ENCODE measurements around the gene ZMIZ1. TPM values are rescaled to one million over a fixed set of nuclear protein-coding genes. Genes with fewer than 3 reads are reported as not detected.

ZMIZ1 gene
- polyA plus RNA-seq, 3 donors = 3.3 to 64.6 (median 8.9) TPM

DNA sequence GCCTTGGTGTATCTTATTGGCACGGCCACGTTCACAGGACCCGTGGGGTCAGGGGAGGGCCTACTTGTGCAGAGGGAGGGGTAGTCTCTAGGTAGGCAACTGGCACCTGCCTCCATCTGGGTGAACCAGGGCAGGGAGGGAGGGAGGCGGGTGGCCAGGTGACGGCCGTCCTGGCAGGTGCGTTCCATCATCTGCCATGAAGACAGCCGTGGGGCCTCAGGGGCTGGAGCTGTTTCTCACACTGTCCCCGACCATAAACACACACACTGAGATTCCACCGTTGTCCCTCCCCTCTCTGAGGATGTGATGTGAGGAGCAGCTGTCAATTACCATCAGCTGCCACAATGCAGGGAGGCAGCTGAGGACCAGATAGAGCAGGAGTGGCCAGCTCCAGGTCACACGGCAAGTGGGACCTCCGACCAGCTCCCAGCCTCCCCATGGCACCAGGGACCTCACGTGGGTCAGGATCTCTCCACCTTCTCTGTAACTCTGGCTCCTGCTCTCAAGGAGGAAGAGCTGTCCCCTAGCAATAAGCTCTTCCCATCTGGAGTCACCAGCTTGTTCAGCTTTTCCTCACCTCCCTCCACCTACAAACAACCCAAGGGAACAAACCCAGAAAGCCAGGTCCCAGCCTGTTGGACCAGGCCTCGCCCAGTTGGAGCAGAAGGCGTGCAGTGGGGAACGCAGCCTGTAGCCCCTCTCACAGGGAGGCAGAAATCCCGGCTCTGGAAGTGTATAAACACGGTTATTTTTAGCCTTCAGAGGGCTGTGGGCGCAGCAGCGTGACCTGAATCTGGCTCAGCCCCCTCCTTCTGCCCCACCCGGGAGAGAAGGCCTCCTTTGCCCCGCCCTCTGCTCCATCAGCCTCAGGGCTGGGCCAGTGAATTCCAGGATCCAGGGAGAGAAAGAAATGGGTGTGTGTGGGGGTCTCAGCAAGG is 33.1 kb downstream of the ZMIZ1 start:
- H3K4me2 ChIP-seq (replicated peaks; ENCODE audit: extremely low read depth, low read length, poor library complexity, severe bottlenecking) = no peak overlapping the region
- peaks cover 45 to 51% of the 10 kb centered on the region in 2 donors for H3K4me1 ChIP-seq (ENCODE audit: control insufficient read depth in 1 of 2, insufficient read depth in 2 of 2, low read length in 2 of 2)
- H3K79me2 ChIP-seq (ENCODE audit: insufficient read depth, low read length) = peaks cover 99% of the 10 kb centered on the region

DNA sequence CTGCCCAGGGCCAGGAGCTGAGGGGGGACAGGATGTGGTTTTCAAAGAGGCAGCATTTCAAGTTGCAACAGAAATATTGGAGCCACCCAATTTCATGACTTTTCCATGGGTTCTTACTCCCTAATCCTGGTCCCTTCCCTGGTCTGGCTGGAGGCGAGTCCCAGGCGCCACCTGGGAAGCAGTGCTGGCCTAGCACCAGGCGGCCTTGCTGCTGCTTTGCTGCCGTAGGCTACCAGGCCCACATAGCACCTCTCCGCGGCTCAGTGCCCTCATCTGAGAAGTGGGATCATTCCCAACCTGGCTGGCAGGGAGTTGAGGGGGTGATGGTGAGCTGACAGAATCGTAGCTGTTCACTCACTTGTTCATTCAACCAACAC is 33.7 kb downstream of the ZMIZ1 start:
- no peaks in the 10 kb centered on the region for H3K36me3 ChIP-seq (replicated peaks in 1 of 2; ENCODE audit: control insufficient read depth in 1 of 2, insufficient read depth in 2 of 2, low read length in 2 of 2)
- peaks cover 73% of the 10 kb centered on the region for H3K4me1 Mint-ChIP-seq
- no peak overlapping the region for H3K4me3 ChIP-seq (replicated peaks in 1 of 3; ENCODE audit: low read depth in 2 of 3, low read length in 3 of 3)
- intact Hi-C loops (cut with micrococcal nuclease) = no loop called here
- no peak overlapping the region for H3K4me2 ChIP-seq (replicated peaks; ENCODE audit: extremely low read depth, low read length, poor library complexity, severe bottlenecking)
- H3K27ac ChIP-seq (ENCODE audit: low read depth in 1 of 2, low read length in 2 of 2) = peak overlapping the region in 1 of 2 donors; percentile 15
- H3K9me3 Mint-ChIP-seq = no peaks in the 10 kb centered on the region
- H3K27me3 Mint-ChIP-seq (ENCODE audit: low read depth in 3 of 3) = peaks cover 0 to 6% (median 0%) of the 10 kb centered on the region in 3 donors
- peaks cover 45 to 51% of the 10 kb centered on the region in 2 donors for H3K4me1 ChIP-seq (ENCODE audit: control insufficient read depth in 1 of 2, insufficient read depth in 2 of 2, low read length in 2 of 2)
- WGBS (ENCODE audit: insufficient coverage) = 80% methylated on average over 3 of the region's 7 CpGs
- peaks cover 100% of the 10 kb centered on the region for H4K20me1 ChIP-seq (ENCODE audit: insufficient read depth, low read length)
- H3K4me3 Mint-ChIP-seq = no peak overlapping the region
- peaks cover 99% of the 10 kb centered on the region for H3K79me2 ChIP-seq (ENCODE audit: insufficient read depth, low read length)
- H3K9me3 ChIP-seq (replicated peaks in 1 of 2; ENCODE audit: control insufficient read depth in 1 of 2, insufficient read depth in 1 of 2, low read length in 2 of 2) = no peaks in the 10 kb centered on the region
- no peak overlapping the region for H3K9ac ChIP-seq (ENCODE audit: insufficient read depth, low read length, poor library complexity, severe bottlenecking)
- no peaks in the 10 kb centered on the region for H3K27me3 ChIP-seq (ENCODE audit: control insufficient read depth in 2 of 2, insufficient read depth in 2 of 2, low read length in 2 of 2)
- no peak for DNase-seq
- TF ChIP-seq, protein P1, sequence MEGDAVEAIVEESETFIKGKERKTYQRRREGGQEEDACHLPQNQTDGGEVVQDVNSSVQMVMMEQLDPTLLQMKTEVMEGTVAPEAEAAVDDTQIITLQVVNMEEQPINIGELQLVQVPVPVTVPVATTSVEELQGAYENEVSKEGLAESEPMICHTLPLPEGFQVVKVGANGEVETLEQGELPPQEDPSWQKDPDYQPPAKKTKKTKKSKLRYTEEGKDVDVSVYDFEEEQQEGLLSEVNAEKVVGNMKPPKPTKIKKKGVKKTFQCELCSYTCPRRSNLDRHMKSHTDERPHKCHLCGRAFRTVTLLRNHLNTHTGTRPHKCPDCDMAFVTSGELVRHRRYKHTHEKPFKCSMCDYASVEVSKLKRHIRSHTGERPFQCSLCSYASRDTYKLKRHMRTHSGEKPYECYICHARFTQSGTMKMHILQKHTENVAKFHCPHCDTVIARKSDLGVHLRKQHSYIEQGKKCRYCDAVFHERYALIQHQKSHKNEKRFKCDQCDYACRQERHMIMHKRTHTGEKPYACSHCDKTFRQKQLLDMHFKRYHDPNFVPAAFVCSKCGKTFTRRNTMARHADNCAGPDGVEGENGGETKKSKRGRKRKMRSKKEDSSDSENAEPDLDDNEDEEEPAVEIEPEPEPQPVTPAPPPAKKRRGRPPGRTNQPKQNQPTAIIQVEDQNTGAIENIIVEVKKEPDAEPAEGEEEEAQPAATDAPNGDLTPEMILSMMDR (IDR thresholded peaks at IDR 0.05) = no peak
- no peak overlapping the region for H2AFZ ChIP-seq (ENCODE audit: insufficient read depth, low read depth, low read length, poor library complexity, severe bottlenecking)
- peaks cover 10 to 20% of the 10 kb centered on the region in 2 donors for H3K36me3 Mint-ChIP-seq
- H3K27ac Mint-ChIP-seq = peak overlapping the region in 3 of 7 donors; percentile 36 to 76 (median 48)

More for the DNA sequence above, 33.1 kb downstream of the ZMIZ1 start:
- TF ChIP-seq, protein P1 (IDR thresholded peaks at IDR 0.05) = no peak
- DNase-seq = no peak
- Histone ChIP-seq H3K9ac (ENCODE audit: insufficient read depth, low read length, poor library complexity, severe bottlenecking) (no peak overlapping the region), H3K4me3 (replicated peaks in 1 of 3; ENCODE audit: low read depth in 2 of 3, low read length in 3 of 3) (no peak overlapping the region), H3K27me3 (ENCODE audit: control insufficient read depth in 2 of 2, insufficient read depth in 2 of 2, low read length in 2 of 2) (no peaks in the 10 kb centered on the region), H2AFZ (ENCODE audit: insufficient read depth, low read depth, low read length, poor library complexity, severe bottlenecking) (no peak overlapping the region), H4K20me1 (ENCODE audit: insufficient read depth, low read length) (peaks cover 100% of the 10 kb centered on the region), H3K9me3 (replicated peaks in 1 of 2; ENCODE audit: control insufficient read depth in 1 of 2, insufficient read depth in 1 of 2, low read length in 2 of 2) (no peaks in the 10 kb centered on the region), H3K36me3 (replicated peaks in 1 of 2; ENCODE audit: control insufficient read depth in 1 of 2, insufficient read depth in 2 of 2, low read length in 2 of 2) (no peaks in the 10 kb centered on the region), H3K27ac (ENCODE audit: low read depth in 1 of 2, low read length in 2 of 2) (peak overlapping the region in 1 of 2 donors; percentile 15)
- WGBS (ENCODE audit: insufficient coverage) = 14% methylated on average over 11 of the region's 22 CpGs
- intact Hi-C loops (cut with micrococcal nuclease) = no loop called here
- H3K27me3 Mint-ChIP-seq (ENCODE audit: low read depth in 3 of 3) = peaks cover 0 to 6% (median 0%) of the 10 kb centered on the region in 3 donors
- H3K36me3 Mint-ChIP-seq = peaks cover 12 to 19% of the 10 kb centered on the region in 2 donors
- no peaks in the 10 kb centered on the region for H3K9me3 Mint-ChIP-seq
- H3K27ac Mint-ChIP-seq = peak overlapping the region in 4 of 7 donors; percentile 26 to 57 (median 42)
- H3K4me3 Mint-ChIP-seq = peak overlapping the region in 1 of 2 donors; percentile 24
- peaks cover 72% of the 10 kb centered on the region for H3K4me1 Mint-ChIP-seq
